ENCODE results near the gene FAM98B.
"Not testable (repeated sequence)": the region's sequence is repeated elsewhere in the genome, so short reads cannot be mapped to it uniquely, and the experiment has no call there.

Gene FAM98B

GRCh38 chr15:38453971-38454695 lies at the start of gene FAM98B:
Gene FAM98B, plus strand, starts transcription at chr15:38454127. Its CDS starts 35 bp downstream, at chr15:38454162.
- DNase-seq, result peak; percentile 36

GRCh38 chr15:38406436-38406835 lies 47.5 kb upstream of the FAM98B start:
- no peak for DNase-seq

- no peak for DNase-seq
Measured at GRCh38 chr15:38408576-38408975, 45.4 kb upstream of the FAM98B start.

- DNase-seq, result no peak
Measured at GRCh38 chr15:38411902-38412301, 42.0 kb upstream of the FAM98B start.

GRCh38 chr15:38412466-38412865 lies 41.5 kb upstream of the FAM98B start:
- no peak for DNase-seq

GRCh38 chr15:38414357-38414756 lies 39.6 kb upstream of the FAM98B start:
- peak; percentile 23 for DNase-seq

- no peak for DNase-seq
Measured at GRCh38 chr15:38421069-38421690, 32.7 kb upstream of the FAM98B start.

GRCh38 chr15:38424101-38424552 lies 29.8 kb upstream of the FAM98B start:
- DNase-seq, result no peak

- no peak for DNase-seq
Measured at GRCh38 chr15:38425269-38425668, 28.7 kb upstream of the FAM98B start.

GRCh38 chr15:38427380-38427779 lies 26.5 kb upstream of the FAM98B start:
- DNase-seq, result no peak

GRCh38 chr15:38430106-38430760 lies 23.7 kb upstream of the FAM98B start:
- no peak for DNase-seq

GRCh38 chr15:38436993-38437392 lies 16.9 kb upstream of the FAM98B start:
- no peak for DNase-seq

GRCh38 chr15:38437603-38438002 lies 16.3 kb upstream of the FAM98B start:
- DNase-seq, result not testable (repeated sequence)

GRCh38 chr15:38438031-38438986 lies 15.6 kb upstream of the FAM98B start:
- no peak for DNase-seq

GRCh38 chr15:38440353-38441129 lies 13.4 kb upstream of the FAM98B start:
- no peak for DNase-seq

- DNase-seq, result no peak
Measured at GRCh38 chr15:38441130-38441519, 12.8 kb upstream of the FAM98B start.

- no peak for DNase-seq
Measured at GRCh38 chr15:38454696-38455090, 766 bp downstream of the FAM98B start.

GRCh38 chr15:38455092-38455491 lies 1.2 kb downstream of the FAM98B start:
- no peak for DNase-seq

- no peak for DNase-seq
Measured at GRCh38 chr15:38458646-38459045, 4.7 kb downstream of the FAM98B start.

- no peak for DNase-seq
Measured at GRCh38 chr15:38459480-38459879, 5.6 kb downstream of the FAM98B start.

- DNase-seq, result no peak
Measured at GRCh38 chr15:38460543-38460942, 6.6 kb downstream of the FAM98B start.
